ENCODE measurements around the gene ZBTB20.

Gene ZBTB20

DNA sequence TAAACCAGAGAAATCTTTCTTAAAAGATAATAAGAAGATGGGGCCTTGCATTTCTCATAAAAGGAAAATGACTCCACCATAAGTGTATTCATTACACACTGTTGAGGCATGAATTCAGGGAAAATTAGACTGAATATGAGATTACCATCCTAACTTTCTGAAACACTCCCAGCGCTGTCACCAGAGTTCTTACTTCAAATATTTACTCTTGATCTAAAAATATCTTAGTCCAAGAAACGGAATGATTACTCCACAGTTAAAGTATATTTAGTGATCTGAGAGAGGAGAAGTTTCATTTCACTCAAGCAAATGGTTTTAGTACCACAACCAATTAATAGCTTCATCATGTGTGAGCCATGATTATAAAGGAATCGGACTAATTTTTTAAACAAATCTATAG lies 300.3 kb downstream of the ZBTB20 start:
- H3K27me3 ChIP-seq (ENCODE audit: insufficient read depth, low read length, poor library complexity) = no peaks in the 10 kb centered on the region
- DNase-seq (no peak), ATAC-seq (ENCODE audit: insufficient read depth, low read depth) (no peak)
- TF ChIP-seq CTCF (IDR thresholded peaks at IDR 0.05; ENCODE audit: borderline replicate concordance, extremely low read depth, low read length, poor library complexity, severe bottlenecking) (no peak), EZH2 (IDR thresholded peaks at IDR 0.05; ENCODE audit: borderline replicate concordance, low read depth, low read length, severe bottlenecking) (no peak)
- H3K9ac ChIP-seq (ENCODE audit: low read depth, low read length) = no peak overlapping the region
- H3K4me2 ChIP-seq (ENCODE audit: insufficient read depth, low read length) = no peak overlapping the region
- H3K79me2 ChIP-seq (ENCODE audit: insufficient read depth, low read length) = no peaks in the 10 kb centered on the region
- H4K20me1 ChIP-seq (ENCODE audit: insufficient read depth, low read length) = peaks cover 4% of the 10 kb centered on the region; the same call in 1 of the 2 replicates
- no peaks in the 10 kb centered on the region for H3K36me3 ChIP-seq (ENCODE audit: insufficient read depth, low read length)
- no peaks in the 10 kb centered on the region for H3K9me3 ChIP-seq (ENCODE audit: insufficient read depth, low read length, severe bottlenecking)
- H3K27ac ChIP-seq (ENCODE audit: low read length) = no peak overlapping the region
- no peak overlapping the region for H2AFZ ChIP-seq (ENCODE audit: low read depth, low read length)
- no peaks in the 10 kb centered on the region for H3K4me1 ChIP-seq (ENCODE audit: insufficient read depth, low read length)
- no peak overlapping the region for H3K4me3 ChIP-seq (ENCODE audit: low read depth in 1 of 2, low read length in 2 of 2)

GRCh38 chr3:114846252-114846651 lies 300.8 kb downstream of the ZBTB20 start:
- Histone ChIP-seq H3K27me3 (ENCODE audit: insufficient read depth, low read length, poor library complexity) (no peaks in the 10 kb centered on the region), H3K4me2 (ENCODE audit: insufficient read depth, low read length) (no peak overlapping the region), H2AFZ (ENCODE audit: low read depth, low read length) (no peak overlapping the region), H3K36me3 (ENCODE audit: insufficient read depth, low read length) (no peaks in the 10 kb centered on the region), H3K4me1 (ENCODE audit: insufficient read depth, low read length) (no peaks in the 10 kb centered on the region), H3K9me3 (ENCODE audit: insufficient read depth, low read length, severe bottlenecking) (no peaks in the 10 kb centered on the region), H4K20me1 (ENCODE audit: insufficient read depth, low read length) (peaks cover 4% of the 10 kb centered on the region; the same call in 1 of the 2 replicates), H3K4me3 (ENCODE audit: low read depth in 1 of 2, low read length in 2 of 2) (no peak overlapping the region), H3K9ac (ENCODE audit: low read depth, low read length) (no peak overlapping the region), H3K79me2 (ENCODE audit: insufficient read depth, low read length) (no peaks in the 10 kb centered on the region), H3K27ac (ENCODE audit: low read length) (no peak overlapping the region)
- ATAC-seq (ENCODE audit: insufficient read depth, low read depth) = no peak
- no peak for TF ChIP-seq CTCF (IDR thresholded peaks at IDR 0.05; ENCODE audit: borderline replicate concordance, extremely low read depth, low read length, poor library complexity, severe bottlenecking)
- no peak for TF ChIP-seq EZH2 (IDR thresholded peaks at IDR 0.05; ENCODE audit: borderline replicate concordance, low read depth, low read length, severe bottlenecking)
- DNase-seq = no peak

GRCh38 chr3:114841515-114841914 lies 305.6 kb downstream of the ZBTB20 start:
- Histone ChIP-seq H3K27me3 (ENCODE audit: insufficient read depth, low read length, poor library complexity) (no peaks in the 10 kb centered on the region), H3K4me2 (ENCODE audit: insufficient read depth, low read length) (no peak overlapping the region), H3K36me3 (ENCODE audit: insufficient read depth, low read length) (no peaks in the 10 kb centered on the region), H3K9ac (ENCODE audit: low read depth, low read length) (no peak overlapping the region), H4K20me1 (ENCODE audit: insufficient read depth, low read length) (peaks cover 4% of the 10 kb centered on the region; the same call in 1 of the 2 replicates), H3K4me3 (ENCODE audit: low read depth in 1 of 2, low read length in 2 of 2) (no peak overlapping the region), H3K9me3 (ENCODE audit: insufficient read depth, low read length, severe bottlenecking) (no peaks in the 10 kb centered on the region), H2AFZ (ENCODE audit: low read depth, low read length) (no peak overlapping the region), H3K4me1 (ENCODE audit: insufficient read depth, low read length) (no peaks in the 10 kb centered on the region), H3K79me2 (ENCODE audit: insufficient read depth, low read length) (no peaks in the 10 kb centered on the region), H3K27ac (ENCODE audit: low read length) (no peak overlapping the region)
- ATAC-seq (ENCODE audit: insufficient read depth, low read depth) = no peak
- DNase-seq = no peak
- TF ChIP-seq CTCF (IDR thresholded peaks at IDR 0.05; ENCODE audit: borderline replicate concordance, extremely low read depth, low read length, poor library complexity, severe bottlenecking) = no peak
- no peak for TF ChIP-seq EZH2 (IDR thresholded peaks at IDR 0.05; ENCODE audit: borderline replicate concordance, low read depth, low read length, severe bottlenecking)

DNA sequence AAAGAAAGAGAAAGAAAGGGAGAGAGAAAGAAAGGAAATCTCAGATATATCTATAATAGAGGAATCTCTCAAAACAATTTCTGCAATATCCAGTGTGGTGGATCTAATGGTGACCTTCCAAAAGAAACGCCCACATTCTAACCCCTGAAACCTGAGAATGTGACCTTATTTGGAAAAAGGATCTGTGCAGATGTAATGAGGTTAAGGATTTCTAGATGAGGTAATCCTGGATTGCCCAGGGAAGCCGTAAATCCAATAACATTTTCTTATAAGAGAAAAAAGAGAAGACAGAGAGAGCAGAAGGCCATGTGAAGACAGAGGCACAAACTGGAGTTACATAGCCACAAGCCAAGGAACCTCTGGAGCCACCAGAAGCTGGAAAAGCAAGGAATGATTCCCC lies 307.6 kb downstream of the ZBTB20 start:
- ATAC-seq (ENCODE audit: insufficient read depth, low read depth) = no peak
- Histone ChIP-seq H4K20me1 (ENCODE audit: insufficient read depth, low read length) (no peaks in the 10 kb centered on the region), H3K27ac (ENCODE audit: low read length) (no peak overlapping the region), H3K36me3 (ENCODE audit: insufficient read depth, low read length) (no peaks in the 10 kb centered on the region), H3K4me1 (ENCODE audit: insufficient read depth, low read length) (no peaks in the 10 kb centered on the region), H3K9me3 (ENCODE audit: insufficient read depth, low read length, severe bottlenecking) (no peaks in the 10 kb centered on the region), H3K9ac (ENCODE audit: low read depth, low read length) (no peak overlapping the region), H3K27me3 (ENCODE audit: insufficient read depth, low read length, poor library complexity) (no peaks in the 10 kb centered on the region), H3K4me2 (ENCODE audit: insufficient read depth, low read length) (no peak overlapping the region), H2AFZ (ENCODE audit: low read depth, low read length) (no peak overlapping the region), H3K79me2 (ENCODE audit: insufficient read depth, low read length) (no peaks in the 10 kb centered on the region), H3K4me3 (ENCODE audit: low read depth in 1 of 2, low read length in 2 of 2) (no peak overlapping the region)
- TF ChIP-seq CTCF (IDR thresholded peaks at IDR 0.05; ENCODE audit: borderline replicate concordance, extremely low read depth, low read length, poor library complexity, severe bottlenecking) (no peak), EZH2 (IDR thresholded peaks at IDR 0.05; ENCODE audit: borderline replicate concordance, low read depth, low read length, severe bottlenecking) (no peak)
- no peak for DNase-seq

Measured in DND-41 (cell line).